Activated effector memory CD4-positive, alpha-beta T cell treated with anti-CD3 and anti-CD28 coated beads, Interleukin-2, amount 50 U/mL, for 16 hours (primary cell): ENCODE data around the gene ONECUT3.

Source experiments
- DNase-seq: peaks from one replicate; pipeline ENCODE4 v3.0.0-alpha.2; 2020

The ONECUT3 gene

DNA sequence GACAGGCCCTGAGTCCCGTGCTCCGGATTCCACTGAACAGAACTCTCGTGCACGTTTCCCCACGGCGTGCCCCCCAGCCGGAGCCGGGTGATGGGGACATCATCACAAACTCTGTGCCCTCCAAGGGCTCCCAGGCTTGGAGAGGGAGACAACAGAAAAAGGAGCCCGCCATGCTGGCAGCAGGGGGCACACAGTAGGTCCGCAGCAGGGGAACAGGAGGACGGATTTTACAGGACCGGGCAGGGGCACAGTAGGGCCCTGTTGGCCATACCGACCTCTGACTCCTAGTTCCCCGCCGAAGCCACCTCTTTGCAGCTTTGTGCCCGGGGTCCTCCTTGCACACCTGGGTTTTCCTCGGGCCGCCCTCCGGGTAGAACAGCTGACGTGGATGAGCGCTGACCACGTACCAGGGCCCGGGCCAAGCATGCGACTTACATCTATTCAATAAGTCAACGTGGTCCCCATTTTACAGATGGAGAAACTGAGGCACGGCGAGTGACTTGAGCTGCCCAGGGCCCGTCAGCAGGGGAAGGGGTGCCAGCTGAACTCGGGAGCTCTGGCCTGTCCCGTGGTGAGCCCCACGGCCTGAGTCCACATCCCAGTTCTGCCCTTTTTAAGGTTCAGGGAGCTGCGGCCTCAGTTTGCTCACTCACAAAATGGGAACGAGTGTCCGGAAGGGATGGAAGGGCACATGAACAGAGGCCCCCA, 10.2 kb upstream of the ONECUT3 start:
- DNase-seq, result no peak

- no peak for DNase-seq
These were observed 9.1 kb upstream of the ONECUT3 start for GRCh38 chr19:1744133-1744665.

DNA sequence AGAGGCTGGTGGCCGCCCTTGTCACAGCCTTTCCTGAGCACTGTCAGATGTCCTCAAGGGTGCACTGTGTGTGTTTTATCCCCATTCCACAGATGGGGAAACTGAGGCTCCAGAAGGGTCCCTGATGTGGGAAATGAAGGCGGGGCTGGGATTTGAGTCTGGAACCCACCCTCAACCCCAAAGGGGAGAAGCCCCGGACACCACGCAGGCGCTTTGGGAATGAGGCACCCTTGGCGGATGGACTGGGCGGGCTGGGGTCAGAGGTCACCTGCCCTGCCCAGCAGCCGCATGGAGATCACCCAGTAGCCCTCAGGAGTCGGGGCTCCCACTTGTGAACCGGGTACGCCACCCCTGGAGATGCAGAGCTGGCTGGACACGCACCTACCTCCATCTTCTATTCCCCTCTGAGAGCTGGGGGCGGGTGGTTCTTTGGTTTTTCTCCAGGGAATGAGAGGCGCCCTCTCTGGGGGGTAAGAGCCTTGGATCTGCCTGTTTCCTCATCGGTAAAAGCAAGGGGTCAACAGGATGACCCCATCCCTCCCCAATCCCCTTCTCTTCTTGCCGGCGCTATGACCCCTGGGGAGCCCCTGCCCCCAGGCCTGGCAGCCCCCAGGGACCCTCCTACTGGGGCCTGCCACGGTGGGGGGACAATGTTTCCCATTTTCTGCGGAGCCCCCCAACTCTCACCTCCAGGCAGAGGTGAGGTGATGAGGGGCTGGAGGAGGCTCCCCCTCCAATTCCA, 8.3 kb upstream of the ONECUT3 start:
- DNase-seq, result no peak

DNA sequence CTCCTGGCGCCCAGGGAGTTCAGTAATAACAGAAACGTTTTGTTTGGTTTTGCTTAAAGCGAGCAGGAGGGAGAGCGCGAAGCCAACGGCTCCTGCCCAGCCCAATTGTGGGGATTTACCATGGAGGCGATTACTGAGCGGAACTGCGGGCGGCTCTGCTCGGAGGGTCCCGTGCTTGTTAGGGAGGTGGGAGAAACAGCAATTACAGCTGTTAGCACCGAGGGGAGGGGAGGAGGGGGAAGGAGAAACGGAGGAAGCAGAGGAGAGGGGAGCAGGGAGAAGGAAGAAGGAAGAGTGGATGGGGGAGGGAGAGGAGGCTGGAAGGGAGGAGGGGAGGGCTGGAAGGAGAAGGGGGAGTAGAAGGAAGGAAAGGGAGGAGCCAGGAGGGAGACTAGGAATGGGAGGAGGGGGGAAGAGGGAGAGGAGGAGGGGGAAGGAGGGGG, 7.7 kb upstream of the ONECUT3 start:
- DNase-seq, result no peak

DNA sequence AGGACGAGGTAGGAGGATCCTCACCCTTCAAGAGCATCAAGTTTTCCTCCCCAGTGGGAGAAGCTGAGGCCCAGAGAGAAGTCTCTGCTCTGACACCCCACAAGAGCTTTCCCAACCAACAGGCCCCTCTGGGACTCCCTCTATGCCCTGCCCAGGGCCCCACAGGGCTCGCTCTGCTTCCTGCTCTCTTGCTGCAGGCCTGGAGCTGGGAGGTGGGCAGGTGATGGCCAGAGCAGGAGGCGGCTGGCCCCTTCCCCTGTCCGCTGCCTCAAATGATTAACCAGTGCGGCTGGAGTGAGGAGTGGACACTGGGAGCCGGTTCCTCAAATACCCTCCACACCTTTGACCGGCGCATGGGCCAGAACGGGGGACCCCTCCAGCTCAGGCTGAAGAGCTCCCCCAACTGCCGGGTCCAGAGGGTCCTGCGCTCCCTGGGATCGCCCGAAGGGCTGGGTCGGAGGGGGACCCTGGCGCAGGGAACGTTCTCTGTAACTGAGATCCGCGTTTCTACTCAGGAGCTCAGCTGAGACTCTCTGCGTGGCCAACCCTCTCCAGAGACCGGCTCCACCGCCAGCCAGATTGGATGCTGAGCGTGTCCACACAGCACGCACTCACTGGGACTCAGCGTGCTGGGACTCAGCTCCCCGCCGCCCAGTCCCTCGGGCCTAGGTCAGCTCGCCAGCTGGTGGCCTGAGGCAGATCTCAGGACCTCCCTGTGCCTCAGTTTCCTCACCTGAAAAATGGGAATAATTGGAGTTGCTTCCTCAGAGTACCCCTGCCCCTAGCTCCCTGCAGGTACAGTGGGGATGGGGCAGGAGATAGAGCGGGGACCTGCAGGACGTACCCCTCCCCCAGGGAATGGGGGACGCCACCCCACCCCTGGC, 6.7 kb upstream of the ONECUT3 start:
- no peak for DNase-seq

- DNase-seq, result no peak
These were observed 5.8 kb upstream of the ONECUT3 start for GRCh38 chr19:1747285-1748114.

DNA sequence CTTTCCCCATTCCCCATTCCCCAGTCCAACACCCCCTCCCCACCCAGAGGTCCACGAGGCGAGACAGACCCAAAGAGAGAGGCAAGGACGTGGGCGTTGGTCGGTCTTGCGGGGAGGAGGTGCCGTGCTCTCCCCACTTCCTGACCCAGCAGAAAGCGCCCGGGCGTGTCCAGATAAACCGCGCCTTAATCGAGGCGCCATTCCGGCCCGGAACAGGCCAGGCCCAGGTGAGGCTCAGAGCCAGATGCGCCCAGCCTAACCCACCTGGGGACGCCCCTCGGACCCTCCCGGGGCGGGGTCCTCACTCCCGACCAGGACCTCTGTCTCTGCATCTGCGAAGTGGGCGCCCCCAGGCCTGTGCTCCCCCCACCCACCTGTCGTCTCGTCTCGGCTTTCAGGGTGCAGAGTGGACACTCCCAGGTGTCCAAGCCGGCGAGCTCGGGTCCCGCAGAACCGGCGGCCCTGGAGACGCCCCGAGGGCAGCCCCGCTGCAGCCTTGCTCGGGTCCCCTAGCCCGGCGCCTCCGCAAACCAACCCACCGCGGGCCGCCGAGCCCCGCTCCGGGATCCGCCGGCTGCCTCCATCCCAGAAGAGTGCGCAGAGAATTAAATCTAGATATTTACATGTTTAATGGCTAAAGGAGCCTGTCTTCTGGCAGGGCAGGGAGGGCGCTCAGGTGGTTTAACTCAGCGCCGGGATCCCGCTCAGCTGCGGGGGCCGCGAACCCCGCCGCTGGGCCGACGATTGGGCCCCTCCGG, 5.0 kb upstream of the ONECUT3 start:
- no peak for DNase-seq

DNA sequence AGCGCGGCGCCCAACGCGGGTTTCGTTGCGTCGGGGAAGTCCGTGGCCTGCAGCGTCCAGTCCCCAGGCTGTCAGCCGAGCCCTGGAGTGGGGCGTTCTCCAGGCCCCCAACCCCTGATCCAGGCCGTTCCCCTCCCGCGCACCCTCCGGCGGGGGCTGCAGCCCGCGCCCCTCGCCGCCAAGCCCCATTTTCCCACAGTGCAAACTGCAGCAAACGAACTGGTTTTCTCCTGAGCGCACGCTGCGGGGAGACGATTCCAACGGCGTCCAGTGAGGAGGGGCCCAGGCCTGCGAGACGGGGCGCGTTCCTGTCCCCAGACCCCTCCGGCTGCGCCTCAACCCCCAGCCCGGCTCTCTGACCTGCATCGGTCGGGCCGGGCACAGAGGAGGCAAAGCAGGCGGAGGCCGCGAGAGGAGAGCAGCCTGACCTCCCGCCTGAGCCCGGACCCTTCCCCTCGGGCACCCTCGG, 4.4 kb upstream of the ONECUT3 start:
- DNase-seq, result no peak

- DNase-seq, result no peak
These were observed 3.6 kb upstream of the ONECUT3 start for GRCh38 chr19:1749373-1750342.

GRCh38 chr19:1750343-1751021, 2.8 kb upstream of the ONECUT3 start:
- no peak for DNase-seq

DNA sequence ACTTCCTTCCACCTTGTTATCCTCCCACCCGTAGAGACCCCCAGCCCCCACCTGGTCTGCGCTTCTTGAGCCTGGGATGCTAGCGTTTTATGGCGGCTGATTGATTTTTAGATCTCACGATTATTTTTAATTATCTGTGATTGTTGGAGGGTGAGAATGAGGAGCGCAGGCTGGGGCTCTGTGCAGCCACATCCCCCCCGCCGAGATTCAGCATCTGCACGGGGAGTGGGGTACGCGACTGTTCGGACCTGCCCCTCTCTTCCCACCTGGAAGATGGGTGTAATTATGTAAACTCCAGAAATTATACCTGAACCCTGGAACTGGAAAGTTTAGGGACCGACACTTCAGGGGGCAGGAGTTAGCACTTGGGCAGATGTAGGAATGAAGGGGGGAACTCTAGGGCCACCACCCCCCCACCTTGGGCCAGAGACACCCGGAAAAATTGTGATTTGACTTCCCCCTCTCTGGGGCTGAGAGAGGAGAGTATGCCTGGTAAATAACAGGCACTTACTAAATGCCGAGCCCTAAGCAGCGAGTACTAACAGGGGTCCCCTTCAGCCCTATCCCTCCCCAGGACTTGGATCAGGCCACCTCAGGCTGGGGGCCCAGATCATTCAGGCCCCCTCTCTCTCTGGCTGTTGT, 1.8 kb upstream of the ONECUT3 start:
- DNase-seq, result no peak

DNA sequence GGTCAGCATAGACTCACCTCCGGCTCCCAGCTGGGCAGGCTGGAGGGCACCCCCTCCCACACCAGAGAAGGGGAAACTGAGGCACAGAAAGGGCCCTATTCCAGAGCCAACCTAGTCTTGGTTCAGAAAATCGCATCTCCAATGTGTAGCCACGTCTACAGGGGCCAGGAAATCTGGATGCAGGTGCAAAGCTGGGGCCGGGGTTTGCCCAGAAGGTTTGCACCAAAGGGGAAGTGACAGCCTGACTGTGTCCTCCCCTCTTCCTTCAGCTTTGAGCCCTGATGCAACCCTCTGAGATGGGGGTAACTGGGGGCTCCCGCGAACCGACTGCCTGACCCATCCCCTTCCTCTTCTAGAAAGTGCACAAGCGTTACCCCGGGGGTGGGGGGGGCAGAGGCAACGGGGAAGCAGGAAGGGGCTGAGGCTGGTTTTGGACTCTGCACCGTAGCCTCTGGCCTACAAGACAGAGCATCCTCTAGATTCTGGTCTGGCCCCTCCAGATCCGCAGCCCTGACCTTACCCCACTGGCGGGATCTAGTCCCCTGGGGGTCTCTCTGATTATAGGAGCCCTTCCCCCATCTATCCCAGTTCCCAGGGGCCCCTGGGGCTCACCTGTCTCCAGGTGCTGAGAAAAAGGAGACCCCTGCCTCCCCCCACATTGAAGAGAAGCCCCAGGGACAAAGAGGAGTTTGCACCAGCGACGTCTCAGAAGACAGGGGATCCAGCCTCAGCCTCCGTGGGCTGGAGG, 1.1 kb upstream of the ONECUT3 start:
- DNase-seq, result no peak

DNA sequence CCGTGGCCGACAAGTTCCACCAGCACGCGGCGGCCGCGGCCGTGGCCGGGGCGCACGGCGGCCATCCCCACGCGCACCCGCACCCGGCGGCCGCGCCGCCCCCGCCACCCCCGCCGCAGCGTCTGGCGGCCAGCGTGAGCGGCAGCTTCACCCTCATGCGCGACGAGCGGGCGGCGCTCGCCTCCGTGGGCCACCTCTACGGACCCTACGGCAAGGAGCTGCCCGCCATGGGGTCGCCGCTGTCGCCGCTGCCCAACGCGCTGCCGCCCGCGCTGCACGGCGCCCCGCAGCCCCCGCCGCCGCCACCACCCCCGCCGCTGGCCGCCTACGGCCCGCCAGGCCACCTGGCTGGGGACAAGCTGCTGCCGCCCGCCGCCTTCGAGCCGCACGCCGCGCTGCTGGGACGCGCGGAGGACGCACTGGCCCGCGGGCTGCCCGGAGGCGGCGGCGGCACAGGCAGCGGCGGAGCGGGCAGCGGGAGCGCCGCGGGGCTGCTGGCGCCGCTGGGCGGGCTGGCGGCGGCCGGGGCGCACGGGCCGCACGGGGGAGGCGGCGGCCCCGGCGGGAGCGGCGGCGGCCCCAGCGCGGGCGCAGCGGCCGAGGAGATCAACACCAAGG, 821 bp downstream of the ONECUT3 start:
- DNase-seq, result no peak

- DNase-seq, result no peak
These were observed 1.5 kb downstream of the ONECUT3 start for GRCh38 chr19:1754636-1755466.

DNA sequence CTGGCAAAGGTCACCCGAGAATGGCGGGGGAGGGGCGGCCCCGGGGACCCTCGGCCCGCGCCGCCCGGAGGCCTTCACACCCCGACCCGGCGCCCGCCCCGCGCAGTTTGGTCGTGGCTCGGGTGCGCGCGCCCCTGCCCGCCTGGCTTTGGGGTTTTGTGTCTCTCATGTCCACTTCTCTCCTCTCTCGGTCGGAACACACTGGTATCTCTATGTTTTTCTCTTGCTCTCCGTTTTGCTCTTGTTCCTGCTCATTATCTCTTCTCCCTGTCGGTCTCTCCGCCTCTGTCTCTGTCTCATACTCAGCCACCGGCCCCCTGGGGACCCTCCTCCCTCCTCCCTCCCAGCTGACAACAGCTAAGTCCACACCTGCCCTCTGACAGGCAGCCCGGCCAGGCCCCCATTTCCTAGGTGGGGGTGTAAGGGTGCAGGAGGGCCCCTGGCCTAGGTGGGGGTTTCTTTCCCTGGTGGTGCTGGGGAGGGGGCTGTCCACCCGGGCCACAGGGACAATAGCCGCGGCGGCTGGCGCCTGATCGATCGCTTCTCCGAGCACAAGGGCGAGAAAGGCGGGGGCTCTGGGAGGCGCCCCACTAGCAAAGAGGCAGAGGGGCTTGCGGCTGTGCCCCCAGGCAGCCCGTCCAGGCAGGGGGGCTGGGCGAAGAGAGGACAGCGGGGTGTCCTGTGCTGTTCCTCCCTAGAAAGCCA, 2.3 kb downstream of the ONECUT3 start:
- no peak for DNase-seq

DNA sequence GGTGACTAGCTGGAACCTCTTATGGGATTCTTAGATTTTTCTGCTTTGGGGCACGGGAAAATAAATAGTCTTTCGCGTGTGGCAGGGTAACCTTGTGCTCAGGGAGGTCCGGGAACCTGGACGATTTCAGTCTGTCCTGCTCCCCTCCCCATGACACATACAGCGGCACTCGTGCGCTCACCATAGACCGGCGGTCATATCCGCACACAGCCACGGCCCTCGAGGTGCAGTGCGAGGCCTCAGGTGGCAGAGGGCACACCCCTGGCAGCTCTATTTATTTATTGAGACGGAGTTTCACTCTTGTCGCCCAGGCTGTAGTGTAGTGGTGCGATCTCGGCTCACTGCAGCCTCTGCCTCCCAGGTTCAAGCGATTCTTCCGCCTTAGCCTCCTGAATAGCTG, 3.0 kb downstream of the ONECUT3 start:
- no peak for DNase-seq
